Loucy (cell line): ENCODE results near the gene FA2H.

ENCODE experiments used
- CTCF ChIP-seq: fragments of 200-600 bp; sonication (generic); conservative IDR thresholded peaks from 2 replicates; pipeline ENCODE4 v1.5.1; 2014; ENCODE audit warnings: mild to moderate bottlenecking, antibody characterized with exemption, low read length
- EZH2phosphoT487 ChIP-seq: fragments of 200-600 bp; IDR thresholded peaks from 2 replicates; pipeline ENCODE4 v1.6.1; 2018; ENCODE audit warnings: antibody characterized with exemption, mild to moderate bottlenecking, moderate library complexity, borderline replicate concordance

GRCh38 chr16:74760007-74760767 is 14.4 kb downstream of the FA2H start:
- TF ChIP-seq CTCF (no peak), EZH2phosphoT487 (no peak)
